Islet of Langerhans (tissue), 1 donor: ENCODE results near the gene TREM2.

ENCODE experiments used
- FAIRE-seq: peaks from one replicate; lab custom pipeline; 2011; peaks lifted over from hg19 to GRCh38; lab: Jason Lieb, UNC

The TREM2 gene

DNA sequence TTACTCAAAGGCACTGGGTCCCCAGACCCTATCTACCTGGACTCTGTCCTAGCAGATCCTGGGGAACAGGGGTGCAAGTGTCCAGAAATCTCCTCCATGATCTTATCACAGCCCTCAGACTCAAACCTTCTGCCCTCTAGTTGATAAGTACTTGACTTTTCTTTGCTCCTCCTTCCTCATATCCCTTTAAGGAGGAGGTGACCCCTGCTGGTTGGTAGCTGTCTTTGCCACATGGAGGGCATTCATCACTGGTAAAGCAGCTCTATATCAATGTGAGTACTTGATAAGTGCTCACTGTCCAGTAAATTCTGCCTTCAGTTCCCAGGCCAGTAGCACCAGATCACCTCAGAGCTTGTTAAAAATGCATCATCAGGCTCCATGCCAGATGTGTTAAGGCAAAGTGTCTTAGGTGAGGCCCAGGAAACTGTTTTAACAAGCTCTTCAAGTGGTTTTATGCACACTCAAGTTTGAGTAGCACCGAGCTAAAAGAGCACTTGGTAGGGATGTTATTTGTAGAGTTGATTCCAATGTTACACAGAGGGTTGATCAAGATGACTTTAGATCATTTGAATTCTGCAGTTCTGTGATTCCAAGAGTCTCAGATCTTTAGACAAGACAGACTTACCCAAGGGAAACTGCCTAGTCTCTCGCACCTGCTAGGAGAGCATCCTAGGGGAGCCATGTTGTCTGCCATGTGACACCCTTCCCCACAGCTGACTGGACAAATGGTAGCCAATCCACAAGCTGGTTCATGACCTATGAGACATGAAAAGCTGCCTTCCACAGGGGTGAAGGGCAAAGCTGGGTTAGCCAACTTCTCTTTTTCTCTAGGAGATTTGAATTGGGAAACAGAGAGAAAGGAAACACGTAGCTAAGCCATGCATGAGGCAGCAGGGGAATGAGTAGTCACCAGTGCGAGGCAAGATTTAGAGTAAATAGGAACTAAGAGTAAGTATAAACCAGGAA is 19.4 kb upstream of the TREM2 start:
- FAIRE-seq, result no peak

DNA sequence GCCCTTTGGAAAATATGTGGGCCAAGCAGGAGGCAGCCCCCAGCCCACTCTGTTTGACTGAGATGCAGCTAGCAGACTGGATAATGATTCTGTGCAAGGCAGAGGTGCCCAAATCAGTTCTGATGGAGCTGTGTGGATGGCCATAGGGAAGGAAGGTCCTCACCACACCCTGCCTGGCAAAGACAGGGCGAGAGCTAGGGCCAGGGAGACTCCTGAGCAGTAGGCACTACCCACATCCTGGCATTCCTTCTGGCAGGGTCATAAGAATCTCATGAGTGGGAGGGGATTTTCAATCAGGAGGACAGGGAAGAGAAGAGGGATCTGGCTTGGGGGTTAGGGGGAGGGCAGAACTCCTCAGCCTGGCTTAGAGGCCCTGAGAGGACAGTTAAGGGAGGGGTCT is 18.6 kb upstream of the TREM2 start:
- FAIRE-seq, result no peak

DNA sequence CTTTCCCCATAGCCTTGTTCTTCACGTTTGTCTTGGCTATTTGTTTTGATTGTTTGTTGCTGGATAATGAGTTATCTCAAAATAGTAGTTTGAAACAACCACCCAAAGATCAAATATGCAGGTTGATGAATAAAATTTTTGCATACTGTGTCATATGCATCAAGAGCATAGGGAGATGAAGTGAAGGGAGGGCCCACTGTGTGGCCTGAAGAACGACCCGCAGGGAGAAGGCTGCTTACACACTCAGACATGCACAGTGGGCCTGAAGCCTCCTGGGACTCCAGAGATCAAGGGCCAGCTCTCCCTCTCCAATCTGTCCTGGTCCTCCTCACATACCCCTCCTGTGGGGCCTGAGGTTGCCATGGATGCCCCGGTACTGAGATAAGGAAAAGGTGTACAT is 16.2 kb upstream of the TREM2 start:
- FAIRE-seq, result no peak

DNA sequence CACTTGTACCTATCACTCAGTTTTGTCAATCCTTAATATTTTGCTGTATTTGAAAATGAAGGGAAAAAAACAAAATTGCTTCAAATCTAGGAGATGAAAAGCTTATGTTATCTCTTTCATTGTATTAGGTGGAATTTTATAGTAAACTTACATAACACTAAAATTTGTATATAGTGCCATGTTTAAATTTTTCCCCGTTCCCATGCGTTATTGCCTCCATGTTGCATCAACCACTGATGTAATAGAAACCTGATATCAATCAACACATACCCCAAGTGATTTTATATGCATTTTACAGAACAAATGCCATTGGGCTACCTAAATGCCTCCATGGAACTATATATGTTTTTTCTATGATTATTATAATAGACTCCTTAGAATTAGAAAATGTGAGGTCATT is 14.8 kb upstream of the TREM2 start:
- FAIRE-seq, result no peak

DNA sequence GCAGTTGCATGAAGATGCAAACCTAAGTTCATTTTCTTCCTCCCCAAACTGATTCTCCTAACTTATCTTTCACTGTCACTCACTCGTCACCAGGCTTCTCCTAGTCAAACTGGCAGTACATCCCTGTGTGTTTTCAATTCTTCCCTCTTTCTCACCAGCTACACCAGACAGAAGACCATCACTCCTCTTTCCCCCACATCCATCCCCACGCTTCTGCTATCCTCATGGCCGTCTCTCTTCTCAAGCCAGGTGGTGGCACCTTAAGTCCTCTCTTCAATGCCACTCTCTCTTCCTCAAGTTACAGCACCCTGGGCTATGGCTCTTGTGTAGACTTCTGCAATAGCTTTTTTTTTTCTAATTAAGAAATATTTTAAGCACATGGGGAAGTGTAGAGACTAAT is 14.4 kb upstream of the TREM2 start:
- no peak for FAIRE-seq

DNA sequence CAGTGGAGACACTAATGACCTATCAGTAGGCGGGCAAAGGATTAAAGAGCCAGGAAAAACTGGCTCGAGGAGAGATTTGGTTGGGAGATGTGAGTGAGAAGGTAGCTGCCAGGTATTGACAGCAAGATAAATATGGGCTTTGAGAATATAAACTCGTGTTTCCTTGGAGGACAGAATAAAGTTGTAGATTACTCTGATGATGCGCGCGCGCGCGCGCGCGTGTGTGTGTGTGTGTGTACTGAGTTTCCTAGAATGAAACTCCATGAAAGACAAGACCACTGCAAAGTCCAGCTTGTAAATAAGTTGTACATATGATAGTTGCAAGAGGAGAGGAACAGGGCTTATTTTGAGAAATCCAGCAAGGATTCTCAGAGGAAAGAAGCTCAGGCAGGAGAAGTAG is 13.3 kb upstream of the TREM2 start:
- no peak for FAIRE-seq

DNA sequence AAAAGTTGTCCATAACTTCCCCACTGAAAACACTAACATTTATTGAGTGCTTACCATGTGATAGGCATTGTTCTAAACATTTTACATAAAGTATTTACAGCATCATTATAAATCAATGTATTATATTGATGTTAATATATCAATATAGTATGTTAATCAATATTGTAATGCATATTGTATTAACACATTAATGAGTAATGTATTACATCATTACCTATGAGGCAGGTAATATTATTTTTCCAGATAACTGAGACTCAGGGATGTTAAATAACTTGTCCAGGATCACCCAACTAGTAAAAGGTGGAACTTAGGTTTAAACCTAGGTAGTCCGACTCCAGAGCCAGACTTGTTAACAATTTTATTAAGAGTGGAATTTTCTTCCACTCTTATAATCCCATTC is 12.2 kb upstream of the TREM2 start:
- FAIRE-seq, result no peak

DNA sequence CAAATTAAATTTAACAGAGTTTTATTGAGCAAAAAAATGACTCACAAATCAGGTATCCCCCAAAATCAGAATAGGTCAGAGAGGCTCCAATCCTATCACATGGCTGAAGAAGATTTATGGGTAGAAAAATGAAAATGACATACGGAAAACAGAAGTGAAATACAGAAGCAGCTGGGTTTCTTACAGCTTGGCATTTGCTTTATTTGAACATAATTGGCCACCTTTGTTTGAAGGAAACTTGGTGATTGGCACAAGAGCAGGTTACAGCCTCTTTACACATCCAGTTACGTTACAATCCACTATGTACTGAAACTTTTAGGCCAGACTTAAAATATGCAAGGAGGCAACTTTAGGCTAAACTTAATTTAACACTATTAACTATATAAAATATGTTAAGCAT is 11.7 kb upstream of the TREM2 start:
- FAIRE-seq, result no peak

DNA sequence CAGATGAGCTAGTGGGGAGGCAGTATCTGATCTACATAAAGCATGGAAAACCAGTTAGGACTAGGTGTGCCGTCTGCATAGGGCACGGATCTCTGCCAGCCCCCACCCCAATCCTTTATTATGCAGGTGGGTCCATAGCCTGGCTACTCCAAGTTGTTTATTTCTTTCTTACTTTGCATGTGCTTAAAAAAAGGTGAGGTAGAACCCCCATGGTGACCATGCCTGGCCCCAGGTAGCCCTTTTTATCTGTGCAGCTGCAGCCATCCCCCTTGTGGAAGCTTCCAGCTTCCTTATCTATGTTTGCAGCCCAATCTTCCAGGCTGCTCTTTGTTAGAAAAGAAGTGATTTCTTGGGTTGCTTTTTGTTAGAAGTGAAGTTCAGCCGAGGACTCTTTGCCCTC is 9.0 kb upstream of the TREM2 start:
- no peak for FAIRE-seq

DNA sequence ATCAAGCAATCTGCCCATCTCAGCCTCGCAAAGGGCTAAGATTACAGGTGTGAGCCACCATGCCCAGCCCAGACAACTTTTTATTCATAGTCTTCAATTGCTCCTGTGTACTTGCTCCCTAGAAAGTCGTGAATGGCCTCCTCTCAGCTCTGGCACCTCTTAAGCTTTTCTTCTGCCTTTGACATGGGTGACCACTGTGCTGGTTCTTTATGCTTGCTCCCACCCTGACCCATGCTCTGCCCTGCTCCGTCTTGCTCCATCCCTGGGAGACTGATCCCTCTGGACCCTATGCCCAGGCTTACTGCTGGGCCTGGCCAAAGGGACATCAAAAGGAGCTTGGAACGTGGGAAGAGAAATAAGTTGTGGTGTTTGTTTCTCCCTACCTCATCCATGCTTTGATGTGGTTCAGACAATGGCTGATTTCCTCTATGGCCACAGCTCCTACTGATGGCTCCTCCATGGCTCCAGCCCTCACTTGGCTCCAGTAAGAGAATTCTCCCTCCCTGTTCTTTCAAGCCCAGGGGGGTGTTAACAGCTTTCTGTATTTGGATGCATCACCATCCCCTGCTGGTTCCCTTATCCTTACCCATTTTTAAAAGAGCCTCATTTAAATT is 7.7 kb upstream of the TREM2 start:
- no peak for FAIRE-seq

DNA sequence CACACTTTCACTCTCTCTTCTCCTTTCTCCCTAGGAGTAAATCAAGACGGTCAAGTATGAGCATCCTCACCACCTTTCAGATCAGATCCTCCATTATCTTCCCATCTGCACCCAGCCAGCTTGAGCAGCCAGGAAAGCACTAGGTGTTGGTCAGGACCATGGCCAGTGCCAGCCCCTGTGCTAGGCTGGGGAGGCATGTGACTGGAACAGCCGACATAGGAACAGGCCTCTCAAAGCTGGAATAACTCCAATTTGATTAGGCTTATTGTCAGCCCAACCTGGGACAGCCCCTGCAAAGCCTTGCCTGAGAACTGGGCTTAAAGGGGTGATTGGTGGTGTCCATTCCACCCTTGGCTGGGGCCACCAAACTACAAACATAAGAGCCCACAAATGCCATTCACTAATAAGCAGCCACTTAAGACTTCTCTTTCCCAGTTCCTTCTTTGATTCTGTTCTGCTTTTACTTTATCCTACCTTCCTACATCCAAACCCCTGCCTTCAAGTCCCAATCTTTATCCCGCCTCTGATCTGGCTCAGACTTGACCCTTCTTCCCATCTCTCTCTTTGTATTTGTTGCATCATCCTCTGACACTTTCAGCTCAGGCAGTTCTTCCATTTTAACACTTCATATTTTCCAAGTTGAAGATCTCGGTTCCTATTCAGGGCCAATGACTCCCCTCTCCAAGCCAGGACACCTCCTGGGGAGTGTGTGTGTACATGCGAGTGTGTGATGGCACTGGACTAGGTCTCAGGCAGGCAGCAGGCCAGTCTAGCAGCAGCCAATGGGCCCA is 4.5 kb upstream of the TREM2 start:
- no peak for FAIRE-seq

DNA sequence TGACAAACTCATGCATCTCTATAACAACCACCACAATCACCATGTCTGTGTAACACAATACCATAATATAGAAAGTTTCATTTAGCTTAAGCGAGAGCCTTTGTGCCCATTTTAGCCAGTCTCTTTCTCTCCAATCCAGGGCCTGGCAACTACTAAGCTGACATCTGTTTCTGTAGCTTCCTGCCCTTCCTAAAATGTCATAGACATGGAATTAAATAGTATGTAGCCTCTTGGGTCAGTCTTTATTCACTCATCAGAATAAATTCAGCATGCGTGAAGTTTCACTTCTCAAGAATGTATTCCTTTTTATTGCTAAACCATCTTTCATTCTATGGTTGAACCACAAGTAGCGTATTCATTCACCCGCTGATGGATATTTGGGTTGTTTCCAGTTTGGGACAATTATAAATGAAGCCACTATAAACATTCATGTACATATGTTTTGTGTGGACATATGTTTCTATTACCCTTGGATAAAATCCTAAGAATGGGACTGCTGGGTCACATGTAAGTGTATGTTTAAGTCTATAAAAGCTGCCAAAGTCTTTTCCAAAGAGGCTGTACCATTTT is 1.7 kb upstream of the TREM2 start:
- no peak for FAIRE-seq

DNA sequence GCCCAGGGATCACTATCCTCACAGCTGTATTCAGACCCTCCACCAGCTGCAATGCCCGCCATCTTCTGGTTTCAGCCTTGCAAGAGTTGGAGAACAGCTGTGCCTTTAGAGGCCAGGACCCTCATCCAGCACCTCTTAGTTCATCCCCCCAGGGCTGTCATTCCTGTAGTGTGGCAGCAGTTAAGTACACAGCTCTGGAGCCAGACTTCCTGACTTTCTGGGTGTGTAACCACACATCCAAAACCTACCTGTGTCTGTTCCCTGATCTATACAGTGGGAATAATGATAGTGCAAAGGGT is 452 bp upstream of the TREM2 start:
- no peak for FAIRE-seq

DNA sequence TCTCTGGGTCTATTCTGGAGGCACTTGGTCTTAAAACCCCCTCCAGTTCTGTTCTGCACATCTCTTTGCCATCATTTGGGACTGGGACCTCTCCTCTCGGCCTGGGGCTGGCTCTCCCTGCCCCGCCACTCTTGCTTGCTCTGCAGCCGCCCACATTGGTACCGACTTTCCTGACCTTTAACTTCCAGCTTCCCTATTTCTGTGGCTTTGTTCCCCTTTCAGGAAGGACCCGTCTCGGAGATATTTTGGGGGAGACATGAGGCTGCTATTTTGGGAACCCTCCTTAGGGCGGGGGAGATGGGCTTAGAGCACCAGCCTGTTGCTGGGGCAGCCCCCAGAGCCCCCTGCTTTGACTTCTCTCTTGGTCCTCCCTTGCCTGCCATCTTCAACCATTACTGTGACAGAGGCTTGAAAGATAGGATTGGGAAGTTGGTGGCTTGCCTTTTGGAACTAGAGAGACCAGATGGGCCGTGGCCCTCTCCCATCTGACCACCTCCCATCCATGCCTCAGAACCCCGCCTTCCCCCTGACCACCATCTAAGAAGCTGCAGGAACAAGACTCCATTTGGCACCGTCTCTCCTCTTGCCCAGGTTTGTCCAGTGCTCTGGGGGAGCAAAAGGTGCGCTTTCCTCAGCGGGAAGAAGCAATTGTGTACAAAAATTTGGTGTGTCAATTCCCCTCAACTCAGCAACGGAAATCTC is 914 bp downstream of the TREM2 start:
- no peak for FAIRE-seq

DNA sequence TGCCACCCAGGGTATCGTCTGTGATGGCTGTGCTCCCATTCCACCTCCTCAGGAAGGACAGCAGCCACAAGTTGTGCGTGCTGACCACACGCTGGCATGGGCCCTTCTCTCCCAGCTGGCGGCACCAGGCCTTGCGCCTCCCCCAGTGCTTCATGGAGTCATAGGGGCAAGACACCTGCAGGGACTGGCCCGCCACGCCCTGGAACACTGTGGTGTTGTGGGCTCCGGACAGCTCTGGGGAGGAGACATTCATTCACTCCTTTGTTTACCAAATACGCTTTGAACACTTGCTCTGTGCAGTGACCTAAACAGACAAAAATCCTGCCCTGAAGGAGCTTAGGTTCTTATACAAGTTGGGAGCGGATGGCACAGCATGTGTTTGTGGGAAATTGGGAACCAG is 1.5 kb downstream of the TREM2 start:
- FAIRE-seq, result no peak

DNA sequence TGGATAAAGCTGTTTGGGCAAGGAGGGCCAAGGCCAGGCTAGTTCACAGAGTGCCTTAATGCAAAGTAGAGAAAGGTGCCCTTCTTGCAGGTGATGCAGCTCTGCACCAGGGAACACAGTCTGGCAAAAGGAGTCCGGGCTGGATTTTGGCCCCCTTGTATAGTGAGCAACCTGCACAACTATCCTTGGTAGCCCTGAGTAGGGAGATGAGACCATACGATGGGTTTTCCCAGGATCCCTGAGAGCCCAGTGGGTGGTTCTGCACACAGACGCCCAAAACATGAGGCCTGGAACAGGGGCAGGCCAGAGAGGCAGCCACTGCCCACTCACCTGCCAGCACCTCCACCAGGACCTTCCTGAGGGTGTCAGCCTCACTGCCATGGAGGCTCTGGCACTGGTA is 2.0 kb downstream of the TREM2 start:
- no peak for FAIRE-seq

DNA sequence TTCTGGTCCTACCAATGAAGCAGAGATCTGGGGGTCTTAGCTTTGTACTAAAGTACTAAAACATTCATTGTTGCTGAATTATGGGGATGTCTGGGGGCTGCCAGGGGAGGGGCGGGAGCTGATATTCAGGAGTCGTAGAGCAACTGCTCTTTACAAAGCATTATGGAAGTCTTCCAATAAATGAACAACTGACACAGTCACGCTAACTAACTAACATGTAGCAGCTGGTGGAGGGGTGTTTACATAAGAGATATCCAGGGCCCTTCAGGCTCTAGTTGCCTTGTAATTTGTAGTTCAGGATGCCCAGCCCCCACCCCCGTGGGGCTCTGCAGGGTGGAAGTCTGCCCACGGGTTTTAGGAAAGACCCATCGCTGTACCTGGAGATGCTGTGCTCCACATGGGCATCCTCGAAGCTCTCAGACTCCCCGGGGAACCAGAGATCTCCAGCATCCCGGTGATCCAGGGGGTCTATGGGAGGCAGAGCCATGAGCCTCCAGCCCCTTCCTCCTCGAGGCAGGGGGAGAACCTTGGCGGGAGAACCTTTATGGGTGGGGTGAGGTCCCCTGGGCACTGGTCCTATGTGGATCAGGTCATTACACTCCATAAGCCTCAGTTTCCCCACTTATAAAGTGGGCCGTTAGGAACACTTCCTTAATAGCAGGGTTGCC is 3.4 kb downstream of the TREM2 start:
- no peak for FAIRE-seq

DNA sequence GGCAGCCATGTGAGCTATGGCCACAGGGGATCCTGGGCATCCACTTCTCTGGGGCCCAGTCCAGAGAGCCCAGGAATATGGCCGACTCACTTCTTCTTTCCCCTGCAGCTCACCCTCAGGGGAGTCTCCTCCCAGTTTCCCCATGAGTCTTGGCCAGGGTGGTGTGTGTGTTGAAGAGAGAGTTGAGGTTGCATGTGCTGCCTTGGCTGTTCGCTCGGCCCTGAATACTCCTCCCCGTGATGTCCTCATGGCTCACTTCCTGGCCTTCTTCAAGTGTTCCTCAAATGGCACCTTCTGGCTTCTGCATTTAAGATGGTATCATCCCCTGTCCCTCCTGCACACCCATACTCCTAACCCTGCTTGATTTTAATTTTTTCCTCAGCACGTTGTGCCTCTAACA is 5.6 kb downstream of the TREM2 start:
- FAIRE-seq, result no peak

DNA sequence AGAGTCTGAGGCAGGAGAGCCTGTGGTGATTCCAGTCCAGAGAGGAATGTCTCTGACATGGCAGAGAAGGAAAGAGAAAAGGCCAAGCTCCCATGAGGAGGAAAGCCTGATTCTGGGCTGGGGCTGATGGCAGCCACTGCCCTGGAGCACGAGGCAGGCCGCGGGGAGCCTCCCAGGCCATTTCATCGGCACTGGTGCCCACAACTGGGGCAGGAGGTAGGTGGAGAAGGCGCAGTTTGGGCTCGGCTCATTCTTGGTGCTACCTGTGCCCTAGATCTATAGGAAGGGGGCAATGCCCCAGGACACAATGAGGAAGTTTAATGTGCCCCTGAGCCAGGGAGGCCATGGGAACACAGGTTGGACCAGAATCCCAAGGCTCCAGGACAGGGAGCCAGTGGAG is 6.1 kb downstream of the TREM2 start:
- no peak for FAIRE-seq

DNA sequence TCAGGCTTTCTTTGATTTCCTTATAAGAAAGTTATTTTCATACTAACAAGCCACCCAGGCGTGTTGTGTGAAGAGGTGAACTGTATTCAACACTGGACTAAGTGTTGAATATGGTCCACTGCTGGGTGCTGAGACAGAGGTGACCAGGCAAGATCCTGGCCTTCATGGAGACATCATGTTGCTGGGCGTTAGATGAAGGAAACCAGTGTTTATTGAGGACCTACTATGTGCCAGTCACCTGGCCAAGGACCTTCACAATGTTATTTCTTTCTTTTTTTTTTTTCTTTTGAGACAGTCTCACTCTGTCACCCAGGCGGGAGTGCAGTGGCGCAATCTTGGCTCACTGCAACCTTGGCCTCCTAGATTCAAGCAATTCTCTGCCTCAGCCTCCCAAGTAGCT is 6.9 kb downstream of the TREM2 start:
- FAIRE-seq, result no peak

DNA sequence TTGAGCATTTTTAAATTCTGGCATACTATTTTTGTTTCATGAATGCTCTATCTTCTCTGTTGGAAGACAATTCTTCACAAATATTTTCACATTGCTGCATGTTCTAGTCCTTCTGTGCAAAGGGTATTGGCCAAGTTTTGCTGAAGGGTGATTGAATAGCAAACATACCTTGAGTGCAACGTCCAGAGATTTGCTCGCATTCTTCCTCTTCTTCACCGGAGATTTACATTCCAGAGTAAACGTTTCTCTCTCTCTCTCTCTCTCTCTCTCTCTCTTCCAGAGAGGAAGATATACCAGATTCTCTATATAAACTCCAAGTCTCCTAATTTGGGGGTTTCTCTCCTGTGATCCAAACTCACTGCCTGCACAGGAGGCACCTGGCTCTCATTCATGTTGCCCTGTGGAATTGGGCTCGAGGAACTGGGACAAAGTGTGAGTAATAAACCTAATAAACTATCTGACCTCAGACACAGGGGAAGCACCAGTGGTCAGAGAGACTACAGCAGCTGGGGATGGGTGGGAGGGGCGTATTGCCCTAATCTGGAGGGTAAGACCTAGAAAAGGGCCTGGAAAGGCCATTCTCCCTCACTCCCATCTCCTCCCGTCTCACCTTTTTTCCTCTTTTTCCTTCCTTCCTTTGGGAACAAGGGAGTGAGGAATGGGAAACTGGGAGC is 7.6 kb downstream of the TREM2 start:
- no peak for FAIRE-seq
